GM19438 (cell line): Measurements from ENCODE around the gene CXCL12.

Source experiments
- ATAC-seq: cut with Tn5 transposase; IDR thresholded peaks from one replicate; pipeline ENCODE4 v1.9.1; 2021; ENCODE audit warnings: low read depth; ENCODE audit not compliant: unreplicated experiment

Gene CXCL12

DNA sequence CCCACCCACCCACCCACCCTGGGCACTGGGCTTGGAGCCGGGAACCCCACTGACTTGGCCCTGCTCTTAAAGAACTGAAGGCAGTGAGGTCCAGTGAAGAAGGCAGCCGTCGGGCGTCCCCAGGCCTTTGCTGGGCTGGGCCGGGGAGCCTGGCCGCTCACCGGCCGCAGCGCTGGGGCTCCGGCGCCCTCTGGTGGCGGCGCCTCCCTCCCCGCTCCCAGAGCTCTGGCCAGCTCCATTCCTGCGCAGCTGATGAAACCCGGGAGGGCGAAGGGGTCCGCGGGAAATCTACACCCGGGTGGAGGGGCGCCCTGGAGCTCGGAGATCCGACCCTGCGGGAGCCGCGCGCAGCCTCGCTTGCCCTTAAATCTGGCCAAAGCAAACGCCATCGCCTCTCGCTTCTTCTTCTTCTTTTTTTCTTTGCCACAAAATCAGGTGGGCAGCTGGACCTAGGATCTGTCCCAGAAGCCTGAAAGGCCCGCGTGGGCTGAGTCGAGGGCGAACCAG is 1.7 kb upstream of the CXCL12 start:
- peak; percentile 56 for ATAC-seq

GRCh38 chr10:44385696-44386441 is 972 bp upstream of the CXCL12 start:
- no peak for ATAC-seq

DNA sequence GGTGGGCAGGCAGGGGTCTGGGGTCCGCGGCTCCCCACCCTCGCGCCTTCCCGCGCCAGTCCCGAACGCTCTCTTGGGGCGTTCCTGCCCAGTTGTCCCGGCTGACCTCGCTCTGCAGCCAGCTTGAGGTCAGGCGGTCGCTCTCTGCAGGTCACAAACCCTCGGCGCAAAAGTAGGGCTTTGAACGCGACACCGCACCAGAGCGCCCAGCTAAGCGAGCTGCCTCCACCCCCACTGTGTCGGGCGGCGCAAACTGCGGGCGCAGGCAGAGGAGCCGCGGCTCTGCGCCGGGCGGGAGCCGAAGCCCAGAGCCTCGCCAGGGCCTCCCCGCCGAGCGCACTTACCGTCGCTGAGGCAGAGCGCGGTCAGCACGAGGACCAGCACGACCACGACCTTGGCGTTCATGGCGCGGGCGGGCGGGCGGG is 284 bp downstream of the CXCL12 start:
- no peak for ATAC-seq

DNA sequence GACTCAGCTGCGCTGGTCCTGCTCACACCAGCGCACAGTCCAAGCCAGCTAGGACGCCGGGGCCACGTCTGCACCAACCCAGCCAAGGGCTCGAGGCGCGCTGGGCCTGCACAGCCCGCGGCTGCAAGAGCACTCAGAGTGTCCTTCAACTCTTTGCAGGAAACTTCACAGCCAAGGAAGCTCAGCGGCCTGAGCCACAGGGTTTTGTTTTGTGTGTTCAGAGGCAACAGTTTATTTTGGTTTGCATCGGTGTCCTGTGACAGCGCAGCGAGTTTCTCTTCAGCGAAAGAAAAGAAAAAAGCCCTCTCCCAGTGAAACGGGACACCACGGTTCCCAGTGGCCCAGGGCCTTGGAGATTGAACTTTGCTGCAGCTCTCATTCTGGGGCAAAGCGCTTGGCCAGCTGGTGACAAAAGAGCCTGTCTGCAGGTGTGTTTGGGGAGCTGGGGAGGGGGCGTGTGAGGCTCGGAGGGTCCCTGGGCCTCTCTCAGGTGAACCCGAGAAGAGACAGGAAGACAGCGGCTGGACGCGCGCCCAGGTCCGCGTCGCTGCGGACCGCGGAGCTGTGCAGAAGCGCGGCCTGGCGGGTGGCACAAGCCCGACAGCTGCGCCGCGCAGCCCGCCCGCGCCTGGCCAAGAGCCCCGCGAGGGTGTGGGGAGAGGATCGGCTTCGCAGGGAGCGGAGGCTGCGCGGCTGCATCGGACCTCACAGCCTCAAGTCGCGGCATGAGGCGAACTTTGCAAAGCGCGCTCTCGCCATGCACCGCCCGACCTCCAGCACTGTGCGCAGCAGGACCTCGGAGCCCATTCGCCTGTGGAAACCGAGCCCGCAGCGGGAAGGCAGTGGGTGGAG is 922 bp downstream of the CXCL12 start:
- ATAC-seq, result no peak

- no peak for ATAC-seq
Observed at GRCh38 chr10:44382981-44383748, 1.7 kb downstream of the CXCL12 start.

DNA sequence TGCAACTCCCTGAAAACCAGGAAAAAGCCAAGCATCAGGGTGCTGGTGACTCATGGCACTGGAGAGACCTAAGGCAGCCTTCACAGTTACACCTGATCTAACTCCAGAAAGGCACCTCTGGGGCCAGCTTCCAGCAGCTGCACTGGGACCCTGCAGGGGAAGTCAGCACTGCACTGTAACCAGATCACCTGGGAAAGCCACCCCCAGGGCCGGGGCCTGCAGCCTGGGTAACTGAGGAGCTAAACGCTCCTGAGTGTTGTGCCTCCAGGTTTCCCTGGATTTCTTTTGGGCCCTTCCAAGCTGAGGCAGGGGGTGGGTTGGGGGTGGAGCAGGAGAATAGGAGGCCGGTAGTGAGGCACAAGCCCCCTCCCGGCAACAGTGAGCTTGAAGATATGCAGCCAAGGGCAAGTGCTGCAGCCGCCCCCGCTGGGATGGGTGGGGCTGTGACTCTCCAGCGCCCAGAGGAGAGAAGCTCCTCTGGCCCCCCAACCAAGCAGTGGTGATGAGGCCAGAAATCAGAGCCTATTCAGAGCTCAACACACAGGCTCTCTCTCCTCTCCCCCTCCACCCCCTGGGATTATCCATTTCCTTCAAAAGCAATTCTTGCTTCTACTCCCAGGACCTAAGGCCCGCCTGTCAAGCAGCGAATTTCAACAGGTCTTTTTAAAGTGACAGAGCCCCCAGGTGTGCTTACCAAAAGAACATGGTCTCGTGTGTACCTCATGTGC is 2.6 kb downstream of the CXCL12 start:
- no peak for ATAC-seq

DNA sequence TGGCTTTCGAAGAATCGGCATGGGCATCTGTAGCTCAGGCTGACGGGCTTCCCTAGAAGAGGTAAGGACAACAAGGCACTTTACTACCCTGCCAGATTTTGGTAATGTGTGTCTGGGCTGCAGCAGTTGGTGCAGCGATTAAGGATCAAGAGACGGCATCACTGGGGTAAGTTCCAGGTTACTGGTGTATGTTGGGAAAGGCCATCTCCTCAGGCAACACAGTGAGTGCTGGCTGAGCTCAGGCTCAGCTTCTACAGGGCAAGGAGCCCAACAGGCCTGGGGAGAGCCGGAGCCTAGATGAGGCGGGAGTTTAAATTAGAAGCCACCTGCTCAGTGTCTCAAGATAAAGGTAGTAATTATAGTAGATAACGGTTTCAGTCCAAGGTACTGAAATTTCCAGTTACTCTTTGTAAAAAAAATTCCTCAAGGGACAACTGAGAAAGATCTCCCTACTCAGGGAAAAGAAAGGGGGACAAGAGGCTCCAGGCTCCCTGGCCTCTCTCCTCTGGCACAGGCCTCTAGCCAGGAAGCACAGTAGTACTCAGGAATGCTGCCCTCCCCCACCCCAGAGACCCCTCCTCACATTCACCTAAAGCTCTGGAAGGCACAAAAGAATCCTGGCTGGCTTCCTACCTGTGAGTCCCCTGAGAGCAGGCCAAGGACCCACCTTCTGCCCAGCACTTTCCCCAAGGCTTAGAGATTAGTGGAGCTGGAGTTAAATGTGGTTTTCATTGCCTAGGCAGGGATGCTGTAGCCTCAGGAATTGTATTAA is 3.9 kb downstream of the CXCL12 start:
- no peak for ATAC-seq

DNA sequence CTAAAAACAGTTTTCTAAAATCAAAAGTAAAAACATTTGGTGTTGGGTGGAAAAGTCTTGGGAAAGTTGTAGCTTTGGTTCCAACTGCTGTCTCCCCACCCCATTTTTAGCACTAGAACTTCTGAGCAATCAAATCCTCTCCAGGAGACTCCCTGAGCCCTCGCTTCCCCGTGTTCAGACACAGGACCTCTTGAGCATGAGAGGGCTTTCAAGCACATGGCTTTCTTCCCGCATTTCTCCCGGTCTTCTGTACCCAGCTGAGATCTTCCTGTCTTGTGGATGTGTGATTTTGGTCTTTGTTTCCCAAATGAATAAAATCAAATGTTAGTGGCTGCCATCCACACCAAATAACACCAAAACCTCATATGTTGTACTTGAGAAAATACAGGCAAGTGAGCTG is 5.0 kb downstream of the CXCL12 start:
- ATAC-seq, result no peak

GRCh38 chr10:44378626-44379025 is 6.3 kb downstream of the CXCL12 start:
- ATAC-seq, result no peak

DNA sequence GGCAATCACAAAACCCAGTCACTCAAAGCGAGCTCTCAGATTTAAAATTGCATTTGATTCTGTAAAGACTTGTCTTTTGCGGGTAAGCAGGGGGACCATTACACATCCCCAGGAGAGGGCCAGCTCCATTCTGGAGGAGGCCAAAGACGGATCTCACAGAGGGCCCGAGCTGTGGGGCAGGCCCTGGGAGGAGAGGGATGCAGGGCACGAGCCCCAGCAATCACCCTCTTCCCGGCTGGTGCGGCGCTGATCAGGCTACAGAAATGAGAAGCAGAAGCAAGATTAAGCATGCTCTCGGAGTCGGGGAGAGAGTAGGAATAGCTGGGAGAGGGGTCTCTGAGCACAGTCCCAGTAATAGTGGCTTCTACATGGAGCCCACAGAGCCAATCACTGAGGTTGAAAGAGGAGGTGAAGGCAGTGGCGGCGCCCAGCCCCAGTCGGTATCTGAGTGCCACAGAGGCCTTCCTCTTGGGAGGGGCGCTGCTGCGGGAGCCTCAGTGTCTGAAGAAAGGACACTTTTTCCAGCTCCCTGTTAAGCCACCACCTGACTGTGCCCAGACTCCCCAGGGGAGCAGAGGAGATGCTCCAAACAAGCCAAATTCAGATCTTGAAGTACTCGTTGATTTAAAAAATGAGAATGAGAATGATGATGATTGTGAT is 7.1 kb downstream of the CXCL12 start:
- ATAC-seq, result no peak

- no peak for ATAC-seq
Observed at GRCh38 chr10:44376472-44377099, 8.3 kb downstream of the CXCL12 start.

GRCh38 chr10:44374155-44374554 is 10.7 kb downstream of the CXCL12 start:
- no peak for ATAC-seq

DNA sequence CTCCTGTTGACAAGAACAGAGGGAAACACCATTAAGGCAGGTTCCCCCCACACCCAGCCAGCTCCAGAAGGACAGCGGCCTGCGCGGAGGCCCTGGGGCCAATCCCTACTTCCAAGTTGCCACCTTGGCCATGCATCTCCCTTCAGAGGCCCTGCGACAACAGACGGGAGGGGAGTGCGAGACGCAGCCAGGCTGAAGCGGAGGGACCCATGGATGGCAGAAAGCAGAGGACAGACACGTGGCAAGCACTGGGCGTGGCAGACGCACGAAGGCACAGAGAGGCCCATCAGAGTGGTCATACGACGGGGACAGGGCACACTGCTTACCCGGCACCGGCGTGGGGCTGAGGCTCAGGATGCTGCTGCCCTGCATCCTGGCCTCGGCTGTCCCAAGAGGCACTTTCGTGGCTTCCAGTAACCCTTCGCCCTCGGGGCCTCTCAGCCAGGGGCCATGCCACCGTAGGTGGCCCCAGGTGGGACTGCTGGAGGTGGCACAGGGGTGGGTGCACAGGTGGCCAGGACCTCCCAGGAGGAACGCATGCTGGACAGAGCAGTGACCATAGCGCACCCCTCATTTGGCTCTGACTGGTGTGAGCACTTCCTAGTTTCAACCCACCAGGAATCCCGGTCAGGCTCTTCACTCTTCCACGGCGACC is 11.4 kb downstream of the CXCL12 start:
- ATAC-seq, result no peak

DNA sequence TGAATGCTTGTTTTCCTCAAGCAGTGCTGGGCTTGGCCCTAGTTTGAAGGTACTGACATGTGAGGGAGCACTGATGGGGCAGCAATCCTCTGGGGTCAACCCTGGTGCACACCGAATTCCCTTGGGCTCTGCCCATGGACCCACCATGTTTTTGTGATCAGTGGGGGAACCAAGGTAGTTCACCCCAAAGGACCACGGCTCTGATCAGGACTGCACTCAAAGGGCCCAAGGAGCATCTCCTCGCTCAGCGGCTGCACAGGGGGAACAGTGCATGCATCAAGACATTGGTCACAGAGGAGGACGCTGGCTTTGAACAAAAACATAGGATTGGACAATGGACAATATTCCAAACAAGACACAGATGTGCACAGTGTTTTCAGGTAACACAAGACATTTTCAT is 12.7 kb downstream of the CXCL12 start:
- no peak for ATAC-seq

DNA sequence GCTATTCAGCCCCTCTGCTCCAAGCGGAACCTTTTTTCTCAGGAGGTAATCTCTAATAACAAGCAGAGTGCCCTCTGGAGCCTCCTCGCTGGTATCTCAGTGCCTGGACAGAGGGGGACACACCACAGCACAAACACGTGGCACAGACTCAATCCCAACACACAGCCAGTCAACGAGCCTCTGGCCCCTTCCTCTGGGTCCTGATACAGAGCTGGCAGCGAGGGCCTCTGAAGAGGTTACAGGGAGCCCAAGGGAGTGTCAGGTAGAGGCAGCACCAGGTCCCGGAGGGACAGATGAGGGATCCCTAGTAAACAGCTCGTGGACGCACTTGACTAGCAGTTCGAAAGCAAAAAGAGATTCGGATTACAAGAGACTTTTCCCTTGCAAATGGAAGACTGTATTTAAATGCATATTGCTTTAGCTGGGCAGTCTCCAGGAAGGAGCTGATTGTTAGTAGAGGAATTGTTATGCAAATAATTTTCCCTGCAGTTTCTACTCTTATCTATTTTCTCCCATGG is 14.1 kb downstream of the CXCL12 start:
- no peak for ATAC-seq

GRCh38 chr10:44369854-44370253 is 15.0 kb downstream of the CXCL12 start:
- ATAC-seq, result no peak

- no peak for ATAC-seq
Observed at GRCh38 chr10:44369296-44369695, 15.6 kb downstream of the CXCL12 start.

DNA sequence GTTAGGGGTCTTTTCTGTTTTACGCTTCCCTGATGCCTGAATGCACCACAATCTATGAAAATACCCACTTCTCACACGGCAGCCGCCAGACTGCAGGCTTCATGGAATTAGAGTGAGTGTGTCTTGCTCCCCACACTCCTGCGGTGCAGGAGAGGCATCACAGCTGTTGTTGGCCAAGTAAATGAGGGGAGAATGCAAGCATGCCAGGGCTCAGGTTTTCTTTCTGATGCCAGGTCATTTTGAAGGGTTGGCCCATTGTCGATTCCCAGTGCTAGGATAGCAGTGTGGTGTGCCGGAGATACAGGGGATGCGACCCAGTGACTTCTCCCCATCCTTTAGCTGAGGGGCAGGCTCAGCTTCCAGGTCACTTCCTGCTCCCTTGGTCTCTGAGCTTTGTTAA is 16.3 kb downstream of the CXCL12 start:
- ATAC-seq, result no peak
